Loucy (cell line): Measurements from ENCODE around the gene STK39.

Experiments
- EZH2phosphoT487 ChIP-seq: fragments of 200-600 bp; IDR thresholded peaks from 2 replicates; pipeline ENCODE4 v1.6.1; 2018; ENCODE audit warnings: antibody characterized with exemption, mild to moderate bottlenecking, moderate library complexity, borderline replicate concordance
- TF ChIP-seq, protein P1 (sequence below): fragments of 200-600 bp; sonication (generic); conservative IDR thresholded peaks from 2 replicates; pipeline ENCODE4 v1.5.1; 2014; ENCODE audit warnings: mild to moderate bottlenecking, antibody characterized with exemption, low read length

DNA sequence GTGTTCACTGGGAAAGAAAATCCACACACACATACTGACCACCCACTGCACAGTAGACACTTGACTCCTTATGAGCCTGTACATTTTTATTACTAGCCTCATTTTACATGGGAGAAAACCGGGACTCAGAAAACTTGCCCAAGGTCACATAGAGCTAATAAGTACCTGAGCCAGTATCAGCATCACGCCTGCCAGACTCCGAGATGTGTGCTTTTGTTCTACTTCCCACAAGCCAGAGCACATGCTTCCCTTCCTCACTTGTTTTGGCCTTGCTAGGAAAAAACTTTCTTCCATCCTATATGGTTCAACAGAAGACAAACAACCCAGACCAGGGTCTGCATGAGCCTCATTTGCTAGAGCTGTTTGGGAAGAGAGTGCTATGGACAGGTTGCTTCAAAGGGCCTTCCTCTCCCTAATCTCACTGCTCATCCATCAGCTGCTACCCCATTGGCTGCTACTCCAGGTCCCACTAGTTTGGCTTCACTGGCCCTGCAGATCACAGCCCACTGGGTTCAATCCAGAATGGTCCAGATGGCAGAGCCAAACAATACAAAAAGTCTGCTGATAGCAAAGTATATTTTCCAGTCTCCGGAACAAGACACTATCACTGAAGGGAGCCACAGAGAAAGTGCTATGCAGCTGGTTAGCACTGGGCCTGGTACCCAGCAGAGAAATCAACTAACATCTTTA is 63.9 kb downstream of the STK39 start:
- TF ChIP-seq, protein P1, sequence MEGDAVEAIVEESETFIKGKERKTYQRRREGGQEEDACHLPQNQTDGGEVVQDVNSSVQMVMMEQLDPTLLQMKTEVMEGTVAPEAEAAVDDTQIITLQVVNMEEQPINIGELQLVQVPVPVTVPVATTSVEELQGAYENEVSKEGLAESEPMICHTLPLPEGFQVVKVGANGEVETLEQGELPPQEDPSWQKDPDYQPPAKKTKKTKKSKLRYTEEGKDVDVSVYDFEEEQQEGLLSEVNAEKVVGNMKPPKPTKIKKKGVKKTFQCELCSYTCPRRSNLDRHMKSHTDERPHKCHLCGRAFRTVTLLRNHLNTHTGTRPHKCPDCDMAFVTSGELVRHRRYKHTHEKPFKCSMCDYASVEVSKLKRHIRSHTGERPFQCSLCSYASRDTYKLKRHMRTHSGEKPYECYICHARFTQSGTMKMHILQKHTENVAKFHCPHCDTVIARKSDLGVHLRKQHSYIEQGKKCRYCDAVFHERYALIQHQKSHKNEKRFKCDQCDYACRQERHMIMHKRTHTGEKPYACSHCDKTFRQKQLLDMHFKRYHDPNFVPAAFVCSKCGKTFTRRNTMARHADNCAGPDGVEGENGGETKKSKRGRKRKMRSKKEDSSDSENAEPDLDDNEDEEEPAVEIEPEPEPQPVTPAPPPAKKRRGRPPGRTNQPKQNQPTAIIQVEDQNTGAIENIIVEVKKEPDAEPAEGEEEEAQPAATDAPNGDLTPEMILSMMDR, result no peak
- no peak for TF ChIP-seq EZH2phosphoT487
